SU-DHL-6 (cell line): ENCODE results near the gene SRSF1.

ENCODE experiments used
- CTCF ChIP-seq: fragments of 200-600 bp; sonication (generic); IDR thresholded peaks from one replicate; pipeline ENCODE4 v1.5.1; 2017; ENCODE audit warnings: antibody characterized with exemption, mild to moderate bottlenecking, low read length, moderate library complexity; ENCODE audit not compliant: insufficient read depth, poor library complexity, severe bottlenecking
- EZH2phosphoT487 ChIP-seq: fragments of 200-600 bp; sonication (generic), shearing (Covaris generic); conservative IDR thresholded peaks from 2 replicates; pipeline ENCODE4 v1.6.1; 2018; ENCODE audit warnings: mild to moderate bottlenecking, antibody characterized with exemption, low read length, moderate library complexity, mixed read lengths

GRCh38 chr17:57994436-57994835 lies 12.6 kb downstream of the SRSF1 start:
- TF ChIP-seq CTCF = no peak
- no peak for TF ChIP-seq EZH2phosphoT487
